Transverse colon (tissue), 4 donors: Measurements from ENCODE around the gene IRF2BP1.

Experiments used
- POLR2A ChIP-seq: fragments of 450-650 bp; IDR thresholded peaks from one replicate; pipeline ENCODE4 v1.6.1; 2016; ENCODE audit warnings: antibody characterized with exemption, mild to moderate bottlenecking, moderate library complexity
- POLR2AphosphoS5 ChIP-seq, 3 donors: sonication (generic); formaldehyde crosslinking; IDR thresholded peaks; one replicate each; pipeline ENCODE4 v1.6.1; 2016; ENCODE audit warnings: antibody characterized with exemption in 3 of 3
- TF ChIP-seq, protein P1 (sequence below), 5 experiments: fragments of 200-600 bp in 3 of 5; fragments of 450-650 bp in 2 of 5; sonication (generic) in 3 of 5; IDR thresholded peaks; 1 replicate in 2 of 5; 2 replicates in 3 of 5; pipeline ENCODE4 v1.5.1; 2016 to 2017; ENCODE audit warnings: antibody characterized with exemption in 5 of 5, inconsistent platforms in 3 of 5, mild to moderate bottlenecking in 2 of 5, moderate library complexity in 1 of 5

DNA sequence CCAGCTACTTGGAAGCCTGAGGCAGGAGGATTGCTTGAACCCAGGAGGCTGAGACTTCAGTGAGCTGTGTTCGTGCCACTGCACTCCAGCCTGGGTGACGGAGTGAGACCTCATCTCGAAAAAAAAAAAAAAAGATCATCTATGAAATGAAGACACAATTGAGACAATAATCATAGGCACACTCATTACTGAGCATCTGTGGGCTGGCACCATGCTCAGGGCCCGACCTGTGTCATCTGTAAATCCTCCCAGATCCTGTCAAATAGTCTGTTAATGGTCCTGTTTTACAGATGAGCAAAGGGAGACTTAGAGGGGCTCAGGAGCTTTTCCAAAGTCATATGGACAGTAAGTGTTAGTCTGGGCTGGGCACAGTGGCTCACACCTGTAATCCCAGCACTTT, 32.8 kb upstream of the IRF2BP1 start:
- TF ChIP-seq, protein P1, sequence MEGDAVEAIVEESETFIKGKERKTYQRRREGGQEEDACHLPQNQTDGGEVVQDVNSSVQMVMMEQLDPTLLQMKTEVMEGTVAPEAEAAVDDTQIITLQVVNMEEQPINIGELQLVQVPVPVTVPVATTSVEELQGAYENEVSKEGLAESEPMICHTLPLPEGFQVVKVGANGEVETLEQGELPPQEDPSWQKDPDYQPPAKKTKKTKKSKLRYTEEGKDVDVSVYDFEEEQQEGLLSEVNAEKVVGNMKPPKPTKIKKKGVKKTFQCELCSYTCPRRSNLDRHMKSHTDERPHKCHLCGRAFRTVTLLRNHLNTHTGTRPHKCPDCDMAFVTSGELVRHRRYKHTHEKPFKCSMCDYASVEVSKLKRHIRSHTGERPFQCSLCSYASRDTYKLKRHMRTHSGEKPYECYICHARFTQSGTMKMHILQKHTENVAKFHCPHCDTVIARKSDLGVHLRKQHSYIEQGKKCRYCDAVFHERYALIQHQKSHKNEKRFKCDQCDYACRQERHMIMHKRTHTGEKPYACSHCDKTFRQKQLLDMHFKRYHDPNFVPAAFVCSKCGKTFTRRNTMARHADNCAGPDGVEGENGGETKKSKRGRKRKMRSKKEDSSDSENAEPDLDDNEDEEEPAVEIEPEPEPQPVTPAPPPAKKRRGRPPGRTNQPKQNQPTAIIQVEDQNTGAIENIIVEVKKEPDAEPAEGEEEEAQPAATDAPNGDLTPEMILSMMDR (IDR thresholded peaks at IDR 0.05), result no peak
- TF ChIP-seq POLR2A, result no peak
- no peak for TF ChIP-seq POLR2AphosphoS5 (IDR thresholded peaks at IDR 0.05)
